Measurements from ENCODE around the gene PBX4. TPM values are rescaled to one million over a fixed set of nuclear protein-coding genes. Genes with fewer than 3 reads are reported as not detected.

PBX4 gene
- polyA plus RNA-seq, 4 donors, result 3.2 to 8.9 (median 3.6) TPM

DNA sequence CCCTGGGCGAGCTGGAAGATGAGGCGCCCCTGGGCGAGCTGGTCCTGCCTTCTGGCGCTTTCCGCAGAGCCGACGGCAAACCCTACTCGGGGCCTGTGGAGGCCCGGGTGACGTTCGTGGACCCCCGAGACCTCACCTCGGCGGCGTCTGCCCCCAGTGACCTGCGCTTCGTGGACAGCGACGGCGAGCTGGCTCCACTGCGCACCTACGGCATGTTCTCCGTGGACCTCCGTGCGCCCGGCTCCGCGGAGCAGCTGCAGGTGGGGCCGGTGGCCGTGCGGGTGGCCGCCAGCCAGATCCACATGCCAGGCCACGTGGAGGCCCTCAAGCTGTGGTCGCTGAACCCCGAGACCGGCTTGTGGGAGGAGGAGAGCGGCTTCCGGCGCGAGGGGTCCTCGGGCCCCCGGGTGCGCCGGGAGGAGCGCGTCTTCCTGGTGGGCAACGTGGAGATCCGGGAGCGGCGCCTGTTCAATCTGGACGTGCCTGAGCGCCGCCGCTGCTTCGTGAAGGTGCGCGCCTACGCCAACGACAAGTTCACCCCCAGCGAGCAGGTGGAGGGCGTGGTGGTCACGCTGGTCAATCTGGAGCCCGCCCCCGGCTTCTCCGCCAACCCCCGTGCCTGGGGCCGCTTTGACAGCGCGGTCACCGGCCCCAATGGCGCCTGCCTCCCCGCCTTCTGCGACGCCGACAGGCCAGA lies 74.1 kb downstream of the PBX4 start:
- DNase-seq (ENCODE audit: low read depth in 4 of 4, low spot score in 3 of 4), result no peak

DNA sequence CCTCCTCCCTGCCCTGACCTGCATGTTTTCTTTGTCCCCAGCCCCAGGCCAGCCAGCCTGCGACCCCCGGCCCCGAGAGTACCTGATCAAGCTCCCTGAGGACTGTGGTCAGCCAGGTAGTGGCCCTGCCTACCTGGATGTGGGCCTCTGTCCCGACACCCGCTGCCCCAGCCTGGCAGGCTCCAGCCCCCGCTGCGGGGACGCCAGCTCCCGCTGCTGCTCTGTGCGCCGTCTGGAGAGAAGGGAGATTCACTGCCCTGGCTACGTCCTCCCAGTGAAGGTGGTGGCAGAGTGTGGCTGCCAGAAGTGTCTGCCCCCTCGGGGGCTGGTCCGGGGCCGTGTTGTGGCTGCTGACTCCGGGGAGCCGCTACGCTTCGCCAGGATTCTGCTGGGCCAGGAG lies 74.8 kb downstream of the PBX4 start:
- no peak for DNase-seq (ENCODE audit: low read depth in 4 of 4, low spot score in 3 of 4)

DNA sequence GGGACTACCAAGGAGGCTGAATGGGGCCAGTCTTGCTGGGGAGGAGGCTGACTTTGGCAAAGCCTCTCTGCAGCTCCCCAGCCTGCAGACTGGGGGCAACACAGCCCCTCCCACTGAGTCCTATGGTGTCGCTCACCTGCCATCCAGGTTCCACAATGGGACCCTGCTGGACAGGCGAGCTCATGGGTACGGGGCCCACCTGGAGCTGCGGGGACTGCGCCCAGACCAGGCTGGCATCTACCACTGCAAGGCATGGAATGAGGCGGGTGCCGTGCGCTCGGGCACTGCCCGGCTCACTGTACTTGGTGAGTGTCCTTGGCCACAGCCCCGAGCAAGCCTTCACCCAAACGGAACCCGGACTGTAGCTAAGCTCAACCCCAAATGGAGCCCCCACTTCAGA lies 75.4 kb downstream of the PBX4 start:
- no peak for DNase-seq (ENCODE audit: low read depth in 4 of 4, low spot score in 3 of 4)

DNA sequence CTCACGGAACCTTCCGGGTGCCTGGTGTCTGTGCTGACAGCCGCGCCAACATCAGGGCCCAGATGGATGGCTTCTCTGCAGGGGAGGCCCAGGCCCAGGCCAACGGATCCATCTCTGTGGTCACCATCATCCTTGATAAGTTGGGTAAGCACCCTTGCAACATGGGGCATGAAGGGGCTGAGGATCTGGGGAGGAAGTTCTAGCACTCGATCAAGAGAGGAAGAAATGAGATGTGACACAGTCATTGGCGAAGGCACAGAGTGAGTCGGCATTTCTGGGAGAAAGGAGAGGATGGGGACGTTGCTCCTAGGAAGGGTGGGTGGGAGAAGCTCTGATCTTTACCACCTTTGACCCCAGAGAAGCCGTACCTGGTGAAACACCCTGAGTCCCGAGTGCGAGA lies 76.0 kb downstream of the PBX4 start:
- no peak for DNase-seq (ENCODE audit: low read depth in 4 of 4, low spot score in 3 of 4)

DNA sequence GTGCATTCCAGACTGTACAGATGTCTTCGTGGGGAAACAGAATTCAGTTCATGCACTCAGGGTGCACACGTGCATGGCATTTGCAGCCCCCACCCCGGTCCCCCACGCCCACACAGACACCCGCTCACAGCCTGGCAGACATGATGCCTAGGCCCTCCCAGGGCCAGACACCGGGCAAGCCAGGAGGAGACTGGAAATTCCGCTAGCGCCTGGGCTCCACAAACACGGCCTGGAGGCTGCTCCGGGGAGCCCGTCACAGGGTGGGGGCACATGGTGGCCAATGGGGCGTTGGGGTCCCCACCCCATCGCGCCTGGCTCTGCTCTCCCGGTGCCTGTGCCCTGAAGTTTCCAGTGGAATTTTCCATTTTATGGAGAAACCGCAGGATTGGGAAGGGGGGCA lies 76.9 kb downstream of the PBX4 start:
- no peak for DNase-seq (ENCODE audit: low read depth in 4 of 4, low spot score in 3 of 4)

DNA sequence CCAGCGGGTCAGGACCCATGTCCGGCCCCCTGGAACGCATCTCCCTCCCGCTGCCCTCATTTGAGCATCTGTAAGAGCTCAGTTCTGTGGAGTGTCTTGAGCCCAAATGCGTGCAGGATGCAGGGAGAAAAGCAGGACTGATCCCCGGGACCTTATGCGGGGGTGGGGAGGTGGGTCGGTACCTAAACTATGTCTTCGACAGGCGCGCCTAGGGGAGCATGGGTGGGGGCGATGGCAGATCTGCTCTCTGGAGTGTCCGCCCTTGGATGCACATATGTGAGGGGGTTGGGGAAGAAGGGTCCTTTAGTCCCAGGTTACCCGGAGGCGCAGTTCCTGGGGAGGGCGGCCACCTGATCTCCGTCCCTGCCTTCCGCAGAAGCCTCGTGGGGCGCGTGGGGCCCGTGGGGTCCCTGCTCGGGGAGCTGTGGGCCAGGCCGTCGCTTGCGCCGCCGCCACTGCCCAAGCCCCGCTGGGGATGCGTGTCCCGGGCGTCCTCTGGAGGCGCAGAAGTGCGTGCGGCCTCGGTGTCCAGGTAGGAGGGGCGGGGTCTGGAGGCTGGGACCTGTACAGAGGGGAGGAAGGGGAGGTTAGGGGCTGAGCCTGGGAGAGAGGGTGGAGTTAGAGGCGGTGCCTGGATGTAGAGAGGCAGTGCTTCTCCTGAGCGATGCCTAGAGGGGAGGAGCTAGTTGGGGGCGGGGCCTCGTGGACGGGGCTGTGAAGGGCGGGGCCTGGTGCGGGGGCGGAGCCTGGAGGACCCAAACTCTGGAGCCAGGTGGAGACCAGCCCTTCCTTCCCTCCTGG lies 77.6 kb downstream of the PBX4 start:
- DNase-seq (ENCODE audit: low read depth in 4 of 4, low spot score in 3 of 4), result no peak

DNA sequence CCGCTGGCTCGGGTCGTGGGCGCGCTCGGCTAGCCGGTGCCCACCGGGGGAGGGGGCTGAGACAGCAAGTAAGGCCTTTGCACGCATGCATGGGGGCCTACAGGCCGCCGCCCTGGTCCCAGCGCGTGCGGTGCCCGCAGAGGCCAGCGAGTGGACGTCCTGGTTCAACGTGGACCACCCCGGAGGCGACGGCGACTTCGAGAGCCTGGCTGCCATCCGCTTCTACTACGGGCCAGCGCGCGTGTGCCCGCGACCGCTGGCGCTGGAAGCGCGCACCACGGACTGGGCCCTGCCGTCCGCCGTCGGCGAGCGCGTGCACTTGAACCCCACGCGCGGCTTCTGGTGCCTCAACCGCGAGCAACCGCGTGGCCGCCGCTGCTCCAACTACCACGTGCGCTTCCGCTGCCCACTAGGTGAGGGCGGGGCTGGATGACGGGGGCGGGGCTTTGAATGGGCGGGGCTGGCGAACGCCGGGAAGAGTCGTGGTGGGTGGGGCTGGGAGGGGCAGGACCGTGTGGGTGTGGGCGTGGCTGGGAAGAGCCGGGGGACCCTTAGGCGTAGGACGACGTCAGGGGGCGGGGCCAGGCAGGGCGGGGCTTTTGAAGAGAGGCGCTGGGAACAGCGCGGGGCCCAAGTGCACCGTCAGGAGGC lies 78.3 kb downstream of the PBX4 start:
- no peak for DNase-seq (ENCODE audit: low read depth in 4 of 4, low spot score in 3 of 4)

DNA sequence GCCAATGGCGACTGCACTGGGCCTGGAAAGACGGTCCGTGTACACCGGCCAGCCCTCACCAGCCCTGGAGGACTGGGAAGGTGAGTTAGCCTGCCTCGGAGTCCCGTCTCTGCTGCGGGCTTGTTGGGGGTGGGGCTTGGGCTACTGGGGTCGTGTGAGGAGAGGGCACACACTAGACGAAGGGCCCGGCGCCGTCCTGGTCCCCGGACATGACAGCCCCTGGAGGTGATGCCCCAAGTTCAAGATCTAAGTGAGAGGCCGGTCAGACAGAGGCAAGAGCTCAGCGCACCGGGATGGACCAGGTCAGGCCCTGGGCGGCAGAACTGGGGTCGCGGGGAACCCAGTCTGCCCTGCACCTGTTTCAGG lies 78.8 kb downstream of the PBX4 start:
- DNase-seq (ENCODE audit: low read depth in 4 of 4, low spot score in 3 of 4), result no peak

DNA sequence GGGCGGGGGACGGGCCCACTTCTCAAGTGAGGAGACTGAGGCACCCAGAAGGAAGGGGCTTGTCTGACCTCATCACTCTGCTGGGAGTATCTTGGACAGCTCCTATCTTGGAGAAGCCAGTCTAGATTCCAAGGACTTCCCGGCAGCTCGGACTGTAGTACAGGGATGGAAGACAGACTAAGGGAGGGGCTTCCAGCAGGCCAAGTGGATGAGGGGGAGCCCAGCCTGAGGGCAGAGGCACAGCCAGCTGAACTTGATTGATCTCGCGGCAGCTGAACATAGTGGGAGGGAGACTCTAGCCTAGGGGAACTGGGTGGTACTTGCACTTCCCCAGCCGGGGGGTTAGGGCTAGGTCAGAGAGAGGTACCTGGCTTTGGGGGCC lies 79.7 kb downstream of the PBX4 start:
- DNase-seq (ENCODE audit: low read depth in 4 of 4, low spot score in 3 of 4), result no peak

DNA sequence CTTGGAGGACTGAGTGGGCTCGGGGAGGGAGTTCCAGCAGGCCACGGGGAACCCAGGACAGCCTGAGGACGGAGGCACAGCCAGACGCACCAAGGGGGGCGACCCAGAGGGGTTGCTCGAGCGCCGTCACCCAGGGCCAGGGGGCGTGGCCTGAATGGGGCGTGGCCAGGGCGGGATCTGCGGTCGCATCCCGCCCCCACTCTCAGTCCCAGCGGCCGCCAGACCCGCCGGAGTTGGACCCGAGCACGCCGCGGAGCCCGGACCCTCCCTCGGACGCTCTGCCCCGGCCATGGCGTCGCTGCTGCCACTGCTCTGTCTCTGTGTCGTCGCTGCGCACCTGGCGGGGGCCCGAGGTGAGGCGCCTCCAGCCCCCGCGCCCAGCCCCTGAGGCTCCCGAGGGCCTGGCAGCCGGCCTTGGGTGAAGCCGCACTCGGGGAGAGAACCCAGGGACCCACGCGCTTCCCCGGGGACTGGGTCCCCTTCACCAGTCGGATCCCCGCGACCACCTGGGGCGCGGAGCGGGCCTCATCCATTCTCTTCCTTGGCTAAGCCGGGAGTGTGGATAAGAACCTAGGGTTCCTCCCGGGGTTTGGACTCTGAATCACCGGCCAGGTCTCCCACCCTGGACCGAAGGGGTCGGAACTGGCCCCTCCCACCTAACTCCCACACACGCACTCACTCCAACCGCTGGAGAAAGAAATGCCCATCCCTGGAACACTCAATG lies 80.3 kb downstream of the PBX4 start, which contains the start of gene CILP2:
CILP2 (plus strand) TSS at position 205 of the 724 bp plus-strand sequence; CDS start at position 290, 85 bp downstream.
- no peak for DNase-seq (ENCODE audit: low read depth in 4 of 4, low spot score in 3 of 4)

DNA sequence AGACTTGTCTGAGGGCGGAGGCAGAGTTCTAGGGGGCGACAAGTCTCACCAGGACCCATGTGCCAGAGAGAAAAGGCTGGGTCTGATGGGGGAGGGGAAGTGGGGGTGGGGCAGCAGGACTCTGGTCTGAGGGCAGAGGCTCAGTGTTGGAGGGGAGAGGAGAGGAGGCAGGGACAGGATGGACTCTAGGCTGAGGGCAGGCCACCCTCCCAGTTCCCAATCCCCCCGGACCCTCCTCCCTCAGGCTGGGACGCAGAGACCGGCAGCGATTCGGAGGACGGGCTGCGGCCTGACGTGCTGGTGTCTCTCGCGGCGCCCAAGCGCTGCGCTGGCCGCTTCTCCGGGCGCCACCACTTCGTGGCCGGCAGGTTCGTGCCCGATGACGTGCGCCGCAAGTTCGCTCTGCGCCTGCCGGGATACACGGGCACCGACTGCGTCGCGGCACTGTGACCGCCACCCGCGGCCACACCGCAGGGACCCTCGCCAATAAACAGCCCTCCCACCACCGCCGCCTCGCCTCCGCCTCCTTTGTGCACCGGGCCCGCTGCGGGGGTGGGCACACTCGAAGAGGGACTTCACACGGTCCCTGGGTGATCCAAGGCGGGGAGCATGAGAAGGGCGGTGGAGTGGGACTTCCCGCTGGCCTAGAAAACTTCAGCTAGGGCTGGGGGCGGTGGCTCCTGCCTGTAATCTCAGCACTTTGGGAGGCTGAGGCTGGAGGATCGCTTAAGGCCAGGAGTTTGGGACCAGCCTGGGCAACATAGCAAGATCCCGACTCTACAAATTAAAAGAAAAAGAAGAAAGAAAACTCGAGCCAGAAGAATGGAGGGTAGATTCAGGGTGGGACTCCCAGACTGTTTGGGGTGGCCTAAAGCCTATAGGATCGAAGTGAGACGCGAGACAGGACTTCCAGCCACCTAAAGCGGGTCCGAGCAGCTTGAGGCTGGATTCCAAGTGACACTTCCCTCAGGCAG lies 81.1 kb downstream of the PBX4 start:
- no peak for DNase-seq (ENCODE audit: low read depth in 4 of 4, low spot score in 3 of 4)

DNA sequence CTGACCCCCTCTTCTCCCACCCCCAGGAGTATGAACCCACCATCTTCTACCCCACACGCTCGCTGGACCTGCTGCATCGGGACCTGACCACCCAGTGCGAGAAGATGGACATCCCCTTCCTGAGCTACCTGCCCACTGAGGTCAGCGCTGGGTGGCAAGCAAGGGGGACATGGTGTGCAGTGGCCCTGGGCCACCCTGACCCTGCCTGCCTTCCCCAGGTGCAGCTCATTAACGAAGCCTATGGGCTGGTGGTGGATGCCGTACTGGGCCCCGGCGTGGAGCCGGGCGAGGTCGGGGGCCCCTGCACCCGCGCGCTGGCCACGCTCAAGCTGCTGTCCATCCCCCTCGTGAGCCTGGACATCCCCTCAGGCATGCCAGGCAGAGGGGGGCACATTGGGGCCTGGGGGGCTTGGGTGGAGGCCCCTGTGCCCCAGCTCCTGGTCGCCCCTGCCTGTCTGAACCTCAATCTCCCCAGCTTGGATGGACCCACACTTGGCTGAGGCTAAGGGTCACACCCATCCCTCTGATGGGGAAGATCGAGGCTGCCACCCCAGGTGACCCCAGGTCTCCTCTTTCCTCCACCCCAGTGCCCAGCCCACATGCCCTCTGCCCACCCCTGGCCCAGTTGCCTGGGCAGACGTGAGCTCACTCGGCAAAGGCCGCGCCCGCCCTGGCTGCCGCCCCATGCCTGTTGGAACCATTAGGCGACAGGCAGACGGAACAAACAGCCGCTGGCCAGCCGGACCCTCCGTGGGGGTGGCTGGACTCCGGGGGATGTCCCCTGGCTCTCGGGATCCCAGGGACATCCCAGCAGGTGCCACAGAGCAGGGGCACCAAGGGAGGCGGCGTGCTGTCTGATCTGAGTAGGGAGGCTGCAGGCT lies 82.9 kb downstream of the PBX4 start:
- no peak for DNase-seq (ENCODE audit: low read depth in 4 of 4, low spot score in 3 of 4)

DNA sequence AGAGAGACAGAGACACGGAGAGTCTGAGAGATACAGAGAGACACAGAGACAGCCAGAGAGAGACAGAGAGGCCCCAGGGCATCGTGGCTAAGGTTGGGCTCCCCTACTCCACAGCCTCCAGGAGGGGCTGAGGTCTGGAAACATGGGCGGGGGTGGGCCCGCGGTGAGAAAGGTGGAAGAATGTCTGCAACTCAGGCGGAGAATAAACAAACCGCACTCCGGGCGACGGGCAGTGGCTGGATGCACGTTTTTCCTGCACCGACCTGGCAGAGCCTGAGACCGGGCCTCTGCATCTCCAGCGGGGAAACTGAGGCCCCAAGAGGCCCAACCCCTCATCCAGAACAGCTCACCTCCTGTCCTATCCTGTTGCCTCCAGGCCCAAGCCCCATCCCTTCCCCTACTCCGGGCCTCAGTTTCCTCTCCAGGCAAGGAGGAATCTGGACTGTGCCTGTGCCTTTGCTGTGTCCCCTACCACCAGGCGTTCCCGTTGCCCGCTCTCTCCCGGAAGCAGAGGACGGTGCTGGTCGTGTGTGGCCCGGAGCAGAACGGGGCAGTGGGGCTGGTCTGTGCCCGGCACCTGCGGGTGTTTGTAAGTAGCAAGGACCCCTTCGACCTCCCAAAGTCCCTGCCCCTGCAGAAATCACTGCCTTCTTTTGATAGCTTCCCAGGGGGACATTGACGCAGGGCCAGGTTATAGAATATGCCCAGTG lies 83.8 kb downstream of the PBX4 start:
- no peak for DNase-seq (ENCODE audit: low read depth in 4 of 4, low spot score in 3 of 4)

DNA sequence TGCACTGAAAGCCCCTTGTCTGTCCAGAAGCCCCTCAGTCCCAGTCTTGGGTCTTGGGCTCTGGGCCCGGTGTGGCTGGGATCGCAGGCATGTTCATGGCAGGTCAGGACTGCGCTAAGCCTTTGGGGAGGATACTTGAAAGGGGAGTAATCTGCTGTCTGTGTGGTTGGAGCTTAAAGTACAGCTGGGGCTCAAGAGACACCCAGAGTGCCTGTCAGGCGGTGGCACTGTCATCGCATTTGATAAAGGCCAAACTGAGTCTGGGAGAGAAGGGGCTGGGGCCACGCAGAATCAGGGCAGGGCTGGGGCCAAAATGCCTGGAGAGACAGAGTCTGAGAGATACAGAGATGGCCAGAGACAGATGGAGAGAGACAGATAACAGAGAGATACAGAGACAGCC lies 84.6 kb downstream of the PBX4 start:
- DNase-seq (ENCODE audit: low read depth in 4 of 4, low spot score in 3 of 4), result no peak

DNA sequence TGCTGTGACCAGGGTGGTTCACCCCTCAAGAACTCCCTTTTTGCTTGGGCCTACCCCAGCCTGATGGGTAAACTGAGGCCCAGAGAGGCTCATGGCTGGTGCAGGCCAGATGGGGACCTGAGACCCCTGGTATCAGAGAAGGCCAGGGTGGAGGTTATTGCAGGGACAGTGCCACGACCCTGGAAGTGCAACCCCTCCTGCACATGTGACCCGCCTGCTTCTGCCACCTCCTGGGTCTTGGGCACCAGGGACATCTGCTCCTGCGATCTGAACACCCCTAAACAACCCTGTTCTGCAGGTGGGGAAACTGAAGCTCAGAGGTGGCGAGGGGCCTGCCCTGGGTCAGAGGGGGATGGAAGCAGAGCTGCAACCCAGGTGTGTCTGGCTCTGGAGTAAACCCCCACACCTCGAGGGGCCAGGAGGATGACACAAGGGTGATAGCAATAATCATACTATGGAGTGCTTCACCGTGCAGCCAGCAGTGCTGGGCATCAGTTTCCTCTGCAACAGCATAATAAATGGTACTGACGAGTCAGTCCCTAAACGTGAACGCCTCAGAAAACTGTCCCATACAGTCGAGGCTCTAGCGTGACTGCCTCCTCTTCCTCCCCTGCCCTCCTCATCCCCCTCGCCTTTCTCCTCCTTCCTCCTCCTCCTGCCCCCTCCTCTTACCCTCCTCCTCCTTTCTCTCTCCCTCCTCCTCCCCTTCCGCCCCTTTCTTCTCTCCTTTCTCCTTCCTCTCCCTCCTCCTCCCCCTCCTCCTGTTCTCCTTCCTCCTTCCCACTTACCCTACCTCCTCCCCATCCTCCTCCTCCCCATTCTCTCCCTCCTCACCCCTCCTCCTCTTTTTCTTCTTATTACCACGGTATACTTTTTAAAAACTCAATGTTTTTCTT lies 85.4 kb downstream of the PBX4 start:
- no peak for DNase-seq (ENCODE audit: low read depth in 4 of 4, low spot score in 3 of 4)

DNA sequence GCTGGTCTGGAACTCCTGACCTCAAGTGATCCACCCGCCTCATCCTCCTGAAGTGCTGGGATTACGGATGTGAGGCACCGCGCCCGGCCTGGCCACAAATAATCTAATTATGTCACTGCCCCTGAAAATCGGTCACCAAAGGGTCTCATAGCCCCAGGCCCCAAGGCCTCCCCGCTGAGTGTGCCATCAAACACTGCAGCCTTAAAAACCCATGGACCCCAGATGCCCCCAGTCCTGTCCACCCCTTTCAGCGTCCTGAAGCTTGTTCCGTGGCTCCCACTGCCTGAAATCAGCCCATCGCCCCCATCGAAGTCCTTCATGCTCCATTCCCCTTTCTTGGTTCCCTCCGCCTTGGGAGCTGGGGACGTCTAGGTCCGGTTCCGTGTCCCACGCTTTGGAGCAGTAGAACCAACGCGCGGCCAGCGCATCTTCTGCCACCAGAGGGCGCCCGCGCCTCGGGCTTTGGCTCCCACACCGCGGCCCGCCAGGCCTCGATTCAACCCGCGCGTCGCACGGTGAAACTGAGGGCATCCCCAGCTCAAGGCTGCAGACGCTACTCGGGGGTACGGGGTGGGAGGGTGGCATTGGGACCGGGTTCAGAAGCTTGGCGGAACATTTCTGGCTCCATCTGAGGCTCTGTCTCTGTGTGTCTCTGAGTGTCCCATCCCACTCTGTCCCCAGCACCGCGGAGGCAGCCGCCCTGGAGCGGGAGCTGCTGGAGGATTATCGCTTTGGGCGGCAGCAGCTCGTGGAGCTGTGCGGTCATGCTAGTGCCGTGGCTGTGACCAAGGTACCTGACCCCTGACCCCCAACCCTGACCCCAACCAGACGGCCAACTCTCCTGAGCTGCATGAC lies 86.3 kb downstream of the PBX4 start:
- DNase-seq (ENCODE audit: low read depth in 4 of 4, low spot score in 3 of 4), result no peak

All from left renal pelvis (tissue), 4 donors.